ENCODE data around the gene GRIN2C.

The GRIN2C gene

GRCh38 chr17:74842599-74843351, 16.9 kb downstream of the GRIN2C start:
- DNase-seq: no peak

GRCh38 chr17:74842146-74842598, 17.5 kb downstream of the GRIN2C start:
- no peak for DNase-seq

GRCh38 chr17:74840989-74841666, 18.6 kb downstream of the GRIN2C start:
- DNase-seq: no peak

- no peak for DNase-seq
These were observed 19.5 kb downstream of the GRIN2C start for GRCh38 chr17:74839990-74840852.

- DNase-seq: no peak
These were observed 21.4 kb downstream of the GRIN2C start for GRCh38 chr17:74838274-74838673.

- DNase-seq: no peak
These were observed 22.8 kb downstream of the GRIN2C start for GRCh38 chr17:74836691-74837467.

- DNase-seq: no peak
These were observed 23.5 kb downstream of the GRIN2C start for GRCh38 chr17:74836191-74836590.

- DNase-seq: no peak
These were observed 25.9 kb downstream of the GRIN2C start for GRCh38 chr17:74833501-74834377.

- no peak for DNase-seq
These were observed 27.3 kb downstream of the GRIN2C start for GRCh38 chr17:74832421-74832820.

GRCh38 chr17:74831444-74832146, 28.1 kb downstream of the GRIN2C start:
- DNase-seq: no peak

GRCh38 chr17:74830861-74831260, 28.8 kb downstream of the GRIN2C start:
- DNase-seq: no peak

- DNase-seq: no peak
These were observed 31.9 kb downstream of the GRIN2C start for GRCh38 chr17:74827800-74828199.

GRCh38 chr17:74825952-74826719, 33.5 kb downstream of the GRIN2C start:
- DNase-seq: no peak

- no peak for DNase-seq
These were observed 34.6 kb downstream of the GRIN2C start for GRCh38 chr17:74824961-74825627.

- DNase-seq: no peak
These were observed 36.7 kb downstream of the GRIN2C start for GRCh38 chr17:74822939-74823367.

GRCh38 chr17:74822335-74822938, 37.2 kb downstream of the GRIN2C start:
- no peak for DNase-seq

- no peak for DNase-seq
These were observed 37.9 kb downstream of the GRIN2C start for GRCh38 chr17:74821655-74822334.

- DNase-seq: no peak
These were observed 39.8 kb downstream of the GRIN2C start for GRCh38 chr17:74819801-74820436.

All from activated CD4-positive, CD25-positive, alpha-beta regulatory T cell treated with anti-CD3 and anti-CD28 coated beads, Interleukin-2, amount 50 U/mL, for 72 hours (primary cell).